DND-41 (cell line): ENCODE results near the gene CLECL1.

Source experiments
- ATAC-seq: fragments of 200-7000 bp; cut with Tn5 transposase; 3 replicates; pipeline ENCODE4 v1.9.1; 2021; ENCODE audit warnings: low read depth; ENCODE audit not compliant: insufficient read depth
- DNase-seq: peaks from one replicate; pipeline ENCODE4 v3.0.0-alpha.2; 2020
- H2AFZ ChIP-seq: 2 replicates; pipeline ENCODE4 v1.6.0; 2012; ENCODE audit warnings: low read depth, low read length
- H3K27ac ChIP-seq: 2 replicates; pipeline ENCODE4 v1.5.1; 2012; ENCODE audit warnings: low read length, inconsistent platforms
- H3K27me3 ChIP-seq: fragments of 200-600 bp; sonication (generic); 2 replicates; pipeline ENCODE4 v1.6.0; 2012; ENCODE audit warnings: low read length, mild to moderate bottlenecking, inconsistent platforms; ENCODE audit not compliant: insufficient read depth, poor library complexity
- H3K36me3 ChIP-seq: 2 replicates; pipeline ENCODE4 v1.5.1; 2012; ENCODE audit warnings: low read length, inconsistent platforms; ENCODE audit not compliant: insufficient read depth
- H3K4me1 ChIP-seq: 2 replicates; pipeline ENCODE4 v1.5.1; 2012; ENCODE audit warnings: mild to moderate bottlenecking, low read length; ENCODE audit not compliant: insufficient read depth
- H3K4me2 ChIP-seq: 2 replicates; pipeline ENCODE4 v1.6.0; 2012; ENCODE audit warnings: mild to moderate bottlenecking, moderate library complexity, low read length, inconsistent platforms; ENCODE audit not compliant: insufficient read depth
- H3K4me3 ChIP-seq, 2 experiments: fragments of 200-600 bp in 1 of 2; shearing (Covaris generic) in 1 of 2; 2 replicates each; pipeline ENCODE4 v1.5.1; 2012 to 2016; ENCODE audit warnings: inconsistent platforms in 2 of 2, low read length in 2 of 2, mild to moderate bottlenecking in 2 of 2, low read depth in 1 of 2, moderate library complexity in 1 of 2
- H3K79me2 ChIP-seq: 2 replicates; pipeline ENCODE4 v1.6.0; 2012; ENCODE audit warnings: low read length, inconsistent platforms; ENCODE audit not compliant: insufficient read depth
- H3K9ac ChIP-seq: 2 replicates; pipeline ENCODE4 v1.6.0; 2012; ENCODE audit warnings: low read depth, mild to moderate bottlenecking, inconsistent platforms, low read length, moderate library complexity
- H3K9me3 ChIP-seq: 2 replicates; pipeline ENCODE4 v1.5.1; 2012; ENCODE audit warnings: low read length, moderate library complexity, mild to moderate bottlenecking, inconsistent platforms; ENCODE audit not compliant: insufficient read depth, severe bottlenecking
- H4K20me1 ChIP-seq: 2 replicates; pipeline ENCODE4 v1.6.0; 2012; ENCODE audit warnings: low read length; ENCODE audit not compliant: insufficient read depth
- CTCF ChIP-seq: IDR thresholded peaks from 2 replicates; pipeline ENCODE4 v1.5.1; 2012; ENCODE audit warnings: borderline replicate concordance, low read length, moderate library complexity, mild to moderate bottlenecking; ENCODE audit not compliant: poor library complexity, severe bottlenecking; ENCODE audit errors: extremely low read depth
- EZH2 ChIP-seq: IDR thresholded peaks from 3 replicates; pipeline ENCODE4 v1.6.1; 2012; ENCODE audit warnings: borderline replicate concordance, low read depth, mild to moderate bottlenecking, moderate library complexity, low read length, inconsistent platforms; ENCODE audit not compliant: severe bottlenecking

The CLECL1 gene

GRCh38 chr12:9752145-9752933, 19.4 kb upstream of the CLECL1 start:
- Histone ChIP-seq H3K4me1 (peaks cover 35% of the 10 kb centered on the region), H4K20me1 (no peaks in the 10 kb centered on the region), H3K27me3 (no peaks in the 10 kb centered on the region), H3K9me3 (no peaks in the 10 kb centered on the region), H3K36me3 (peaks cover 49% of the 10 kb centered on the region), H2AFZ (no peak overlapping the region), H3K79me2 (peaks cover 25% of the 10 kb centered on the region), H3K9ac (no peak overlapping the region), H3K27ac (no peak overlapping the region), H3K4me2 (no peak overlapping the region), H3K4me3 (no peak overlapping the region)
- DNase-seq, result no peak
- no peak for ATAC-seq
- TF ChIP-seq EZH2, result no peak
- no peak for TF ChIP-seq CTCF

GRCh38 chr12:9751204-9752144, 18.6 kb upstream of the CLECL1 start:
- ATAC-seq (peak; percentile 56), DNase-seq (no peak)
- Histone ChIP-seq H3K27ac (peak overlapping the region; percentile 21; the same call in 1 of the 2 replicates), H3K79me2 (peaks cover 17% of the 10 kb centered on the region), H3K9me3 (no peaks in the 10 kb centered on the region), H3K4me2 (peak overlapping the region; percentile 46; the same call in 1 of the 2 replicates), H3K27me3 (no peaks in the 10 kb centered on the region), H3K36me3 (peaks cover 46% of the 10 kb centered on the region), H4K20me1 (no peaks in the 10 kb centered on the region), H3K4me3 (no peak overlapping the region), H3K9ac (no peak overlapping the region), H3K4me1 (peaks cover 26% of the 10 kb centered on the region), H2AFZ (no peak overlapping the region)
- TF ChIP-seq EZH2, result no peak
- TF ChIP-seq CTCF, result peak; percentile 64

- Histone ChIP-seq H3K27ac (no peak overlapping the region), H3K36me3 (peaks cover 36% of the 10 kb centered on the region), H3K4me2 (peak overlapping the region; percentile 46; the same call in 1 of the 2 replicates), H3K9me3 (no peaks in the 10 kb centered on the region), H3K79me2 (peaks cover 11% of the 10 kb centered on the region; the same call in 1 of the 2 replicates), H3K9ac (no peak overlapping the region), H3K27me3 (no peaks in the 10 kb centered on the region), H2AFZ (no peak overlapping the region), H3K4me3 (no peak overlapping the region), H3K4me1 (peaks cover 20% of the 10 kb centered on the region), H4K20me1 (no peaks in the 10 kb centered on the region)
- TF ChIP-seq CTCF (peak; percentile 93), EZH2 (no peak)
- ATAC-seq (peak; percentile 81), DNase-seq (peak; percentile 60)
Observed at GRCh38 chr12:9750276-9751203, 17.6 kb upstream of the CLECL1 start.
